Neutrophil (primary cell): ENCODE data around the gene ASB18.

Source experiments
- H3K27ac ChIP-seq: fragments of 200-600 bp; sonication (generic); 2 replicates; pipeline ENCODE4 v1.5.1; 2016; ENCODE audit warnings: mild to moderate bottlenecking, moderate library complexity
- H3K27me3 ChIP-seq: fragments of 200-600 bp; sonication (generic); 2 replicates; pipeline ENCODE4 v1.6.0; 2016; ENCODE audit warnings: mild to moderate bottlenecking
- H3K36me3 ChIP-seq: fragments of 200-600 bp; sonication (generic); 2 replicates; pipeline ENCODE4 v1.5.1; 2017
- H3K4me1 ChIP-seq, 2 experiments: fragments of 200-600 bp in 1 of 2; sonication (generic) in 1 of 2; 1 replicate in 1 of 2; 2 replicates in 1 of 2; pipeline versions ENCODE4 v1.5.1 to v1.6.1; 2013 to 2016; ENCODE audit warnings: low read depth in 1 of 2, low read length in 1 of 2, mild to moderate bottlenecking in 1 of 2, moderate library complexity in 1 of 2; ENCODE audit not compliant: control insufficient read depth in 1 of 2, insufficient read depth in 1 of 2
- H3K4me3 ChIP-seq, 2 experiments: fragments of 200-600 bp in 1 of 2; sonication (generic) in 1 of 2; 1 replicate in 1 of 2; 2 replicates in 1 of 2; pipeline ENCODE4 v1.5.1; 2013 to 2016; ENCODE audit warnings: low read depth in 1 of 2, low read length in 1 of 2, mild to moderate bottlenecking in 1 of 2, moderate library complexity in 1 of 2
- H3K9me3 ChIP-seq: fragments of 200-600 bp; sonication (generic); 2 replicates; pipeline ENCODE4 v1.5.1; 2016
- TF ChIP-seq, protein P1 (sequence below): fragments of 200-600 bp; sonication (generic); IDR thresholded peaks from 2 replicates; pipeline ENCODE4 v1.5.1; 2016; ENCODE audit warnings: antibody characterized with exemption

ASB18 gene

DNA sequence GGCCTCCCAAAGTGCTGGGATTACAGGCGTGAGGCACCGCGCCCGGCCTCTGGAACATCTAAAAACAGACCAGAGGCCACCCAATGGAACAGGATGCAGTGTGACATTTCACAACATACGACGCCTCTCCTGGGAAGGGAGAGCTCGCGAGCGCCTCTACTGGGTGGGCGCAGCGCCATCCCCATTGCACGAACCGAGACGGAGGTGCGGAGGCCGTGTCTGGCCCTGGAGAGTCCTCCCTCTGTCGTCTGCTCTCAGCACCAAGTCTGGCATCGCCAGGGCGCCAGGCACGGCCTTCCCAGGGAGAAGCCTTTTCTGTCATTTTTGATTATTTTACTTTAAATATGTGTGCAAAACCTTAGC, 86.6 kb downstream of the ASB18 start:
- H3K4me3 ChIP-seq: no peak overlapping the region
- H3K27ac ChIP-seq: no peak overlapping the region
- H3K4me1 ChIP-seq: no peaks in the 10 kb centered on the region
- TF ChIP-seq, protein P1, sequence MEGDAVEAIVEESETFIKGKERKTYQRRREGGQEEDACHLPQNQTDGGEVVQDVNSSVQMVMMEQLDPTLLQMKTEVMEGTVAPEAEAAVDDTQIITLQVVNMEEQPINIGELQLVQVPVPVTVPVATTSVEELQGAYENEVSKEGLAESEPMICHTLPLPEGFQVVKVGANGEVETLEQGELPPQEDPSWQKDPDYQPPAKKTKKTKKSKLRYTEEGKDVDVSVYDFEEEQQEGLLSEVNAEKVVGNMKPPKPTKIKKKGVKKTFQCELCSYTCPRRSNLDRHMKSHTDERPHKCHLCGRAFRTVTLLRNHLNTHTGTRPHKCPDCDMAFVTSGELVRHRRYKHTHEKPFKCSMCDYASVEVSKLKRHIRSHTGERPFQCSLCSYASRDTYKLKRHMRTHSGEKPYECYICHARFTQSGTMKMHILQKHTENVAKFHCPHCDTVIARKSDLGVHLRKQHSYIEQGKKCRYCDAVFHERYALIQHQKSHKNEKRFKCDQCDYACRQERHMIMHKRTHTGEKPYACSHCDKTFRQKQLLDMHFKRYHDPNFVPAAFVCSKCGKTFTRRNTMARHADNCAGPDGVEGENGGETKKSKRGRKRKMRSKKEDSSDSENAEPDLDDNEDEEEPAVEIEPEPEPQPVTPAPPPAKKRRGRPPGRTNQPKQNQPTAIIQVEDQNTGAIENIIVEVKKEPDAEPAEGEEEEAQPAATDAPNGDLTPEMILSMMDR: no peak
- no peaks in the 10 kb centered on the region for H3K9me3 ChIP-seq
- H3K36me3 ChIP-seq: no peaks in the 10 kb centered on the region
- peaks cover 100% of the 10 kb centered on the region for H3K27me3 ChIP-seq

DNA sequence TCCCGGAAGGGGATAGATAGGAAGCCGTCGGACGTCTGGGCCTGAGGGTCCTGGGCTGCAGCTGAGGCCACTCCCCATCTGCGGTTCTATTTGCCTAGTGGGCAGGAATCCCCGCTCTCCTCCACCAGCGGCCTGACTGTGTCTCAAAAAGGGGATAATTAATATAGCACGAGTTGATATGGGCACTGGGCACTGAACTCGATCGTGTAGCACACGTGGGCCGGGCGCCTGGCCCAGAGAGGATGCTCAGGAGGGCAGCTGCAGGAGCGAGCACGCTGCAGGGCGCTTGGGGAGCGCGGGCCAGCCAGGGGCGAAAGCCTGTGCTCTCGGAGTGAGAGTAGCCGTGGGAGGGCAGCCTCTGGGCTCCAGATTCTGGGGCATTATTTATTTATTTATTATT, 87.3 kb downstream of the ASB18 start:
- TF ChIP-seq, protein P1: no peak
- Histone ChIP-seq H3K27me3 (peaks cover 100% of the 10 kb centered on the region), H3K27ac (no peak overlapping the region), H3K9me3 (no peaks in the 10 kb centered on the region), H3K4me1 (no peaks in the 10 kb centered on the region), H3K4me3 (no peak overlapping the region), H3K36me3 (no peaks in the 10 kb centered on the region)

DNA sequence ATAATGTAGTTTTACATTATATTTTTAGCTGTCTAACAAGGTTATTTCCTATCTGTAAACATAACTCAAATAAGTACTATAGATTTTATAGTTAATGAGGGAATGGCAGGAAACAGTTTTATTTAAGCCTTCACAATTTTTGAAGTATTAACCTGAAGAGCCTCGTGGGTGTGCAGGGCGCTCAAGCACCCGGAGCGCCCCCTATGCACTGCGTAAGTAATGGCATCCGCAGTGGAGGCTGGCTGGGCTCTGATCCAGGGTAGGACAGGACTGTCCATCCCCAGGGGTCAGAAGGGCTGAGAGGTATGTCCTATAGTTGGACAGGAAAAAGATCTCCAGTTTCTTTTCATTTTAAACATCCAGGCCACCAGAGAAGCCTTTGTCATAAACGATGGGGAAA, 87.8 kb downstream of the ASB18 start:
- H3K36me3 ChIP-seq: no peaks in the 10 kb centered on the region
- H3K4me1 ChIP-seq: no peaks in the 10 kb centered on the region
- TF ChIP-seq, protein P1: no peak
- peaks cover 100% of the 10 kb centered on the region for H3K27me3 ChIP-seq
- no peak overlapping the region for H3K4me3 ChIP-seq
- no peaks in the 10 kb centered on the region for H3K9me3 ChIP-seq
- no peak overlapping the region for H3K27ac ChIP-seq

DNA sequence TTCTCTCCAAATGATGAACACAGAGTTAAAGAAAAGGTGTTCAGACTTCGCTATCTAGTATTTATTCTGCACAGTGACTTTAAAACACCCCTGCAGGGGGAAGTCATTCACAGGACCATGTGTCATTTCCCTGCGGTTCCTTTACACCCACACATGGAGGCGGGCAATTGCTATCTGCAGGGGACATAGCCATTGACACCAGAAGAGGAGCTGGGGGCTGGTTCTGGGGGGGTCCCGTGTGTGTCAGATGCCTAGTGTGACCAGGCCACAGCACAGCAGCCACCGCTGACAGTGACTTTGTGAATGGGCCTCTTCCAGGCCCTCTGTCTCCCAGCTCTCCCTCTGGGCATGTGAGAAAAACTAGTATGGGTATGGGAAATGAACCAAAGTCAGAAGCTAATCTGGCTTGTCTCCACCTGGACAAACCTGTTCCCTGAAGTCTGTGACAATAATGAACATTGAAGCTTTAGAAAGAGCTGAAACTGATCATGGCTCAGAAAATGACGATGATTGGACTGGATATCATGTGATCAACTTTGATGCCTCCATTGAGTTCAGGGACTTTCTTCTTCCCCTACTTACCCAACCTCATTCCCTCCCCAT, 88.6 kb downstream of the ASB18 start:
- Histone ChIP-seq H3K4me1 (no peaks in the 10 kb centered on the region), H3K36me3 (no peaks in the 10 kb centered on the region), H3K27me3 (peaks cover 100% of the 10 kb centered on the region), H3K4me3 (no peak overlapping the region), H3K27ac (no peak overlapping the region), H3K9me3 (no peaks in the 10 kb centered on the region)
- TF ChIP-seq, protein P1: no peak

DNA sequence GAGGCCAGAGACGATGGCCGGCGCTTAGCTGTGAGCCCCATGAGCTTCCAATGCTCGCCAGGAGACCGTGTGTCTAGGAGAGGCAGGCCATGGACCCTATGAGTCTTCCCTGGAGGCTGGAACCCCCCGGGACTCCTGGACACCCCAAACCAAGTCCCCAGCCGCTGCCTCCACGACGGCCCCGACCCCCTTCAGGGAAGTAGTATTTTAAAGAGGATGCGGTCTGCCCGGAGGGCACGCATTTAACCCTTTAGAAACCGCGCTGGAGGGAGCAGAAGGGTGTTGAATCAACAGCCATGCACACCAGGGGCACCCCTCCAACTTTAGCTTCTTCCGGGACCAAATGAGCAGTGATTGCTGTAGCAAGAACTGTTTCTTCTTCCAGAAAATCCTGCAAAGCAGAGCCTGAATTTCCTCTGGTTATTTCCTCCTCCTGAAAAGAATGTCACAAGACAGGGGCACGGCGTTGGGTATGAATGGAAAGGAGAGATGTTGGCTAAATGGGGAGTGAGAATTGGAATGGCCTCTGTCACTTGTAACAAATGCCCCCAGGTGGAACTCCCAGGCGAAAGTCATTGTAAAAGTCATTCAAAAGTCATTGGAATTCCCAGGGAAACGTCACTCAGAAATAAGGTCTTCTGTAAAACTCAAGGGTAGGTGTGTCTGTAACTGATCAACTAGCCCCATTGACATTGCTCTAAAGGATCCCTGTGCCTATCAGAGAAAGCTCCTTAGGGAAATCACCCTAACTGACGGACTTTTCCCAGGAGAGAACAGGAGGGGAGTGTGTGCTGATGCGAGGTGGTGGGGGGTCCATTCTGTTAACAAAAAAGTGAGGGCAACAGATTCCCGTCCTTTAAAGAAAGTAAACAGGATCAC, 90.2 kb downstream of the ASB18 start:
- Histone ChIP-seq H3K9me3 (no peaks in the 10 kb centered on the region), H3K36me3 (no peaks in the 10 kb centered on the region), H3K27ac (no peak overlapping the region), H3K4me1 (no peaks in the 10 kb centered on the region), H3K4me3 (no peak overlapping the region), H3K27me3 (peaks cover 100% of the 10 kb centered on the region)
- TF ChIP-seq, protein P1: no peak
